Ascending aorta (tissue), 2 donors: Measurements from ENCODE around the gene MCRIP1. TPM values are rescaled to one million over a fixed set of nuclear protein-coding genes. Genes with fewer than 3 reads are reported as not detected.

Source experiments
- DNase-seq, 2 donors: peaks; one replicate each; pipeline ENCODE4 v3.0.0-alpha.2; 2019; ENCODE audit warnings: low spot score in 2 of 2
- H3K27ac ChIP-seq, 2 donors: fragments of 200-600 bp; sonication (generic); one replicate each; pipeline ENCODE4 v1.5.1; 2016 to 2017; ENCODE audit warnings: mild to moderate bottlenecking in 1 of 2
- H3K27me3 ChIP-seq: fragments of 200-600 bp; sonication (generic); one replicate; pipeline ENCODE4 v1.5.1; 2017
- H3K36me3 ChIP-seq, 2 donors: fragments of 200-600 bp; sonication (generic); one replicate each; pipeline ENCODE4 v1.5.1; 2016
- H3K4me1 ChIP-seq, 2 donors: fragments of 200-600 bp; sonication (generic); one replicate each; pipeline ENCODE4 v1.5.1; 2016 to 2017; ENCODE audit warnings: mild to moderate bottlenecking in 1 of 2
- H3K4me3 ChIP-seq, 2 donors: fragments of 200-600 bp; sonication (generic); one replicate each; pipeline ENCODE4 v1.5.1; 2016 to 2017; ENCODE audit warnings: mild to moderate bottlenecking in 1 of 2
- H3K9me3 ChIP-seq, 2 donors: fragments of 200-600 bp; sonication (generic); one replicate each; pipeline ENCODE4 v1.5.1; 2016
- CTCF ChIP-seq, 3 experiments: fragments of 200-600 bp in 2 of 3; fragments of 450-650 bp in 1 of 3; sonication (generic) in 2 of 3; IDR thresholded peaks; one replicate each; pipeline ENCODE4 v1.5.1; 2016 to 2019; ENCODE audit warnings: antibody characterized with exemption in 3 of 3, mild to moderate bottlenecking in 1 of 3, moderate library complexity in 1 of 3
- intact Hi-C: fragments of 100-400 bp; cut with DNase I; formaldehyde crosslinking; loops from one replicate; pipeline ENCODE4 v1.15.1; 2023
- total RNA-seq: library from RNA; depleted of rRNA; stranded (reverse); fragments of >200 nt; gene quantifications from one replicate; pipeline ENCODE4 v1.1.0, GENCODE V29; 2016

Gene MCRIP1
- total RNA-seq, 1 donor from 2014 or later = 149 TPM

GRCh38 chr17:81794509-81794908 is 38.6 kb downstream of the MCRIP1 start:
- Histone ChIP-seq H3K4me3 (no peak overlapping the region), H3K9me3 (no peaks in the 10 kb centered on the region), H3K4me1 (no peaks in the 10 kb centered on the region), H3K27me3 (no peaks in the 10 kb centered on the region), H3K36me3 (no peaks in the 10 kb centered on the region), H3K27ac (no peak overlapping the region)
- TF ChIP-seq CTCF (IDR thresholded peaks at IDR 0.05) = no peak
- intact Hi-C loops = no loop called here
- no peak for DNase-seq

GRCh38 chr17:81794074-81794476 is 39.0 kb downstream of the MCRIP1 start:
- Histone ChIP-seq H3K4me1 (no peaks in the 10 kb centered on the region), H3K27ac (no peak overlapping the region), H3K36me3 (no peaks in the 10 kb centered on the region), H3K9me3 (no peaks in the 10 kb centered on the region), H3K4me3 (no peak overlapping the region), H3K27me3 (no peaks in the 10 kb centered on the region)
- no peak for DNase-seq
- no peak for TF ChIP-seq CTCF (IDR thresholded peaks at IDR 0.05)
- intact Hi-C loops = no loop called here

- Histone ChIP-seq H3K36me3 (no peaks in the 10 kb centered on the region), H3K9me3 (no peaks in the 10 kb centered on the region), H3K4me3 (no peak overlapping the region), H3K27me3 (no peaks in the 10 kb centered on the region), H3K4me1 (no peaks in the 10 kb centered on the region), H3K27ac (no peak overlapping the region)
- TF ChIP-seq CTCF (IDR thresholded peaks at IDR 0.05) = no peak
- intact Hi-C loops = no loop called here
- no peak for DNase-seq
Measured at GRCh38 chr17:81792675-81793615, 40.1 kb downstream of the MCRIP1 start.

Other genes starting within 250 kb of the MCRIP1 start
- 128 TPM for gene NPLOC4, start 196.2 kb downstream of the MCRIP1 start, total RNA-seq
- gene TSPAN10, start 196.1 kb downstream of the MCRIP1 start, total RNA-seq = not detected
- not detected for gene PDE6G, start 176.7 kb downstream of the MCRIP1 start, total RNA-seq
- gene OXLD1, start 166.7 kb downstream of the MCRIP1 start, total RNA-seq = 96.1 TPM
- gene CCDC137, start 166.6 kb downstream of the MCRIP1 start, total RNA-seq = 15.8 TPM
- 21.0 TPM for gene ARL16, start 149.5 kb downstream of the MCRIP1 start, total RNA-seq
- gene HGS, start 149.3 kb downstream of the MCRIP1 start, total RNA-seq = 211 TPM
- gene MRPL12, start 129.9 kb downstream of the MCRIP1 start, total RNA-seq = 21.8 TPM
- 0.53 TPM for gene SLC25A10, start 121.0 kb downstream of the MCRIP1 start, total RNA-seq
- gene GCGR, start 29.1 kb downstream of the MCRIP1 start, total RNA-seq = not detected
- gene PPP1R27, start 1.8 kb upstream of the MCRIP1 start, total RNA-seq = not detected
- 670 TPM for gene P4HB, start 27.2 kb upstream of the MCRIP1 start, total RNA-seq
- 314 TPM for gene ARHGDIA, start 38.0 kb upstream of the MCRIP1 start, total RNA-seq
- 31.8 TPM for gene ALYREF, start 58.3 kb upstream of the MCRIP1 start, total RNA-seq
- 108 TPM for gene ANAPC11, start 58.4 kb upstream of the MCRIP1 start, total RNA-seq
- 1.5 TPM for gene NPB, start 68.9 kb upstream of the MCRIP1 start, total RNA-seq
- 81.1 TPM for gene PCYT2, start 78.1 kb upstream of the MCRIP1 start, total RNA-seq
- 32.6 TPM for gene SIRT7, start 84.9 kb upstream of the MCRIP1 start, total RNA-seq
- 28.7 TPM for gene MAFG, start 94.4 kb upstream of the MCRIP1 start, total RNA-seq
- 31.5 TPM for gene PYCR1, start 104.0 kb upstream of the MCRIP1 start, total RNA-seq
- not detected for gene MYADML2, start 113.9 kb upstream of the MCRIP1 start, total RNA-seq
- gene NOTUM, start 127.9 kb upstream of the MCRIP1 start, total RNA-seq = not detected
- 45.1 TPM for gene ASPSCR1, start 144.3 kb upstream of the MCRIP1 start, total RNA-seq
- 41.3 TPM for gene CENPX, start 189.6 kb upstream of the MCRIP1 start, total RNA-seq
- 2.0 TPM for gene LRRC45, start 190.0 kb upstream of the MCRIP1 start, total RNA-seq
- gene RAC3, start 198.4 kb upstream of the MCRIP1 start, total RNA-seq = not detected
- gene DCXR, start 204.4 kb upstream of the MCRIP1 start, total RNA-seq = 160 TPM
- gene RFNG, start 218.5 kb upstream of the MCRIP1 start, total RNA-seq = 73.7 TPM
- gene GPS1, start 218.6 kb upstream of the MCRIP1 start, total RNA-seq = 42.1 TPM
- 111 TPM for gene DUS1L, start 232.5 kb upstream of the MCRIP1 start, total RNA-seq